Smooth muscle cell (in vitro differentiated cells): ENCODE data around the gene HPN. TPM values are rescaled to one million over a fixed set of nuclear protein-coding genes. Genes with fewer than 3 reads are reported as not detected.

Source experiments
- DNase-seq: peaks from one replicate; lab custom pipeline; 2025; ENCODE audit not compliant: unreplicated experiment; lab: John Stamatoyannopoulos, UW
- H2AFZ ChIP-seq: fragments of 200-600 bp; sonication (generic); 2 replicates; pipeline ENCODE4 v1.6.0; 2016; ENCODE audit warnings: antibody characterized with exemption, low read depth, mild to moderate bottlenecking
- H3F3A ChIP-seq: fragments of 200-600 bp; sonication (generic); 2 replicates; pipeline ENCODE4 v1.6.0; 2017; ENCODE audit warnings: antibody characterized with exemption, low read depth
- H3K27ac ChIP-seq: fragments of 200-600 bp; sonication (generic); 2 replicates; pipeline ENCODE4 v1.5.1; 2016; ENCODE audit warnings: low read depth, mild to moderate bottlenecking
- H3K27me3 ChIP-seq: fragments of 200-600 bp; sonication (generic); 2 replicates; pipeline ENCODE4 v1.6.1; 2016; ENCODE audit warnings: low read depth, mild to moderate bottlenecking
- H3K36me3 ChIP-seq: fragments of 200-600 bp; sonication (generic); 2 replicates; pipeline ENCODE4 v1.5.1; 2016; ENCODE audit warnings: low read depth
- H3K4me1 ChIP-seq: fragments of 200-600 bp; sonication (generic); 2 replicates; pipeline ENCODE4 v1.5.1; 2016; ENCODE audit warnings: low read depth
- H3K4me2 ChIP-seq: fragments of 200-600 bp; sonication (generic); 2 replicates; pipeline ENCODE4 v1.6.0; 2016; ENCODE audit warnings: mild to moderate bottlenecking
- H3K4me3 ChIP-seq: fragments of 200-600 bp; sonication (generic); 2 replicates; pipeline ENCODE4 v1.5.1; 2016; ENCODE audit warnings: mild to moderate bottlenecking
- H3K79me2 ChIP-seq: fragments of 200-600 bp; sonication (generic); 2 replicates; pipeline ENCODE4 v1.6.0; 2016; ENCODE audit warnings: low read depth, mild to moderate bottlenecking
- H3K9ac ChIP-seq: fragments of 200-600 bp; sonication (generic); 2 replicates; pipeline ENCODE4 v1.6.0; 2016; ENCODE audit warnings: low read depth
- H3K9me3 ChIP-seq: fragments of 200-600 bp; sonication (generic); replicated peaks from 2 replicates; pipeline ENCODE4 v1.5.1; 2016; ENCODE audit warnings: low read depth
- H4K20me1 ChIP-seq: fragments of 200-600 bp; sonication (generic); 2 replicates; pipeline ENCODE4 v1.6.0; 2016; ENCODE audit warnings: low read depth
- CTCF ChIP-seq: fragments of 200-600 bp; sonication (generic); IDR thresholded peaks from 2 replicates; pipeline ENCODE4 v1.5.1; 2017; ENCODE audit warnings: borderline replicate concordance, mild to moderate bottlenecking, antibody characterized with exemption; ENCODE audit not compliant: insufficient read depth, poor library complexity, severe bottlenecking
- WGBS: methylation state at CpG from one replicate; pipeline ENCODE4 v1.1.7; 2016; ENCODE audit warnings: low lambda C conversion rate; 5-methylcytosine and 5-hydroxymethylcytosine counted together
- polyA plus RNA-seq: library from polyadenylated mRNA; unstranded; fragments of >200 nt; fragmentation: Nextera tagmentation; extraction: Ambion mirVana; gene quantifications from 2 replicates; pipeline ENCODE4 v1.2.1, GENCODE V29; 2016
- total RNA-seq: library from RNA; depleted of rRNA; stranded (reverse); fragments of >200 nt; gene quantifications from 2 replicates; pipeline ENCODE4 v1.2.3, GENCODE V29; 2014

HPN gene
- total and polyA plus RNA-seq, 2 experiments from 2014 or later: 1.3 to 4.1 TPM

- H3K79me2 ChIP-seq: no peaks in the 10 kb centered on the region
- H3K36me3 ChIP-seq: no peaks in the 10 kb centered on the region
- WGBS: 90% methylated on average over 3 of the region's 3 CpGs
- no peak overlapping the region for H3K4me3 ChIP-seq
- H3K9me3 ChIP-seq: no peaks in the 10 kb centered on the region
- H3K4me2 ChIP-seq: no peak overlapping the region
- DNase-seq: no peak
- no peaks in the 10 kb centered on the region for H3K4me1 ChIP-seq
- H3F3A ChIP-seq: no peaks in the 10 kb centered on the region
- H3K27ac ChIP-seq: no peak overlapping the region
- no peak for TF ChIP-seq CTCF
- H4K20me1 ChIP-seq: no peaks in the 10 kb centered on the region
- H3K9ac ChIP-seq: no peak overlapping the region
- H3K27me3 ChIP-seq: no peaks in the 10 kb centered on the region
- H2AFZ ChIP-seq: no peak overlapping the region
These were observed 42.9 kb downstream of the HPN start for GRCh38 chr19:35084509-35084762.

GRCh38 chr19:35085947-35086346 lies 44.4 kb downstream of the HPN start:
- no peak overlapping the region for H3K9ac ChIP-seq
- no peaks in the 10 kb centered on the region for H4K20me1 ChIP-seq
- no peaks in the 10 kb centered on the region for H3F3A ChIP-seq
- H3K4me3 ChIP-seq: no peak overlapping the region
- H3K27me3 ChIP-seq: no peaks in the 10 kb centered on the region
- 78% methylated on average over 6 of the region's 6 CpGs for WGBS
- H3K9me3 ChIP-seq: no peaks in the 10 kb centered on the region
- TF ChIP-seq CTCF: no peak
- H2AFZ ChIP-seq: no peak overlapping the region
- DNase-seq: no peak
- H3K36me3 ChIP-seq: no peaks in the 10 kb centered on the region
- H3K4me1 ChIP-seq: peaks cover 5% of the 10 kb centered on the region
- no peaks in the 10 kb centered on the region for H3K79me2 ChIP-seq
- H3K27ac ChIP-seq: no peak overlapping the region
- no peak overlapping the region for H3K4me2 ChIP-seq

- WGBS: 90% methylated on average over 8 of the region's 8 CpGs
- H4K20me1 ChIP-seq: no peaks in the 10 kb centered on the region
- no peaks in the 10 kb centered on the region for H3K36me3 ChIP-seq
- no peaks in the 10 kb centered on the region for H3F3A ChIP-seq
- no peaks in the 10 kb centered on the region for H3K27me3 ChIP-seq
- H3K4me3 ChIP-seq: no peak overlapping the region
- no peak overlapping the region for H3K4me2 ChIP-seq
- no peak for TF ChIP-seq CTCF
- H3K4me1 ChIP-seq: peaks cover 5% of the 10 kb centered on the region
- H3K79me2 ChIP-seq: no peaks in the 10 kb centered on the region
- no peak overlapping the region for H3K9ac ChIP-seq
- H2AFZ ChIP-seq: no peak overlapping the region
- no peaks in the 10 kb centered on the region for H3K9me3 ChIP-seq
- H3K27ac ChIP-seq: no peak overlapping the region
- DNase-seq: no peak
These were observed 44.9 kb downstream of the HPN start for GRCh38 chr19:35086455-35086854.

GRCh38 chr19:35087393-35087792 lies 45.9 kb downstream of the HPN start:
- Histone ChIP-seq H3K4me2 (no peak overlapping the region), H3K36me3 (no peaks in the 10 kb centered on the region), H2AFZ (no peak overlapping the region), H3K4me1 (peaks cover 5% of the 10 kb centered on the region), H4K20me1 (no peaks in the 10 kb centered on the region), H3F3A (no peaks in the 10 kb centered on the region), H3K9me3 (no peaks in the 10 kb centered on the region), H3K9ac (no peak overlapping the region), H3K27me3 (no peaks in the 10 kb centered on the region), H3K4me3 (no peak overlapping the region), H3K27ac (no peak overlapping the region), H3K79me2 (no peaks in the 10 kb centered on the region)
- no peak for TF ChIP-seq CTCF
- no peak for DNase-seq
